Stomach smooth muscle (tissue), 2 donors: ENCODE measurements around the gene MLLT3.
A peak's percentile ranks its signal among the peaks of the same experiment; 100 is the strongest.

Experiments used
- H3K27ac ChIP-seq: one replicate; pipeline ENCODE4 v1.7.0; 2013; ENCODE audit warnings: mild to moderate bottlenecking, low read length, inconsistent platforms
- H3K27me3 ChIP-seq, 2 donors: one replicate each; pipeline ENCODE4 v1.7.0; 2013; ENCODE audit warnings: low read length in 2 of 2; ENCODE audit not compliant: insufficient read depth in 2 of 2, control insufficient read depth in 1 of 2
- H3K36me3 ChIP-seq, 2 donors: one replicate each; pipeline ENCODE4 v1.7.0; 2013; ENCODE audit warnings: low read length in 2 of 2; ENCODE audit not compliant: control insufficient read depth in 2 of 2, insufficient read depth in 2 of 2
- H3K4me1 ChIP-seq: one replicate; pipeline ENCODE4 v1.7.0; 2013; ENCODE audit warnings: low read length; ENCODE audit not compliant: control insufficient read depth, insufficient read depth
- H3K4me3 ChIP-seq, 2 donors: one replicate each; pipeline ENCODE4 v1.7.0; 2013; ENCODE audit warnings: low read length in 2 of 2
- H3K9ac ChIP-seq, 2 donors: one replicate each; pipeline ENCODE4 v1.7.0; 2013; ENCODE audit warnings: low read length in 2 of 2, mild to moderate bottlenecking in 1 of 2
- H3K9me3 ChIP-seq, 2 donors: one replicate each; pipeline ENCODE4 v1.7.0; 2013; ENCODE audit warnings: low read length in 2 of 2; ENCODE audit not compliant: control insufficient read depth in 2 of 2
- donor health status: healthy.
- donor health status: Pancreatic carcinoma.

The MLLT3 gene

GRCh38 chr9:20616808-20617207 is 5.5 kb downstream of the MLLT3 start:
- Histone ChIP-seq H3K27me3 (no peaks in the 10 kb centered on the region), H3K36me3 (no peaks in the 10 kb centered on the region), H3K4me1 (peaks cover 6% of the 10 kb centered on the region), H3K4me3 (no peak overlapping the region), H3K27ac (no peak overlapping the region), H3K9ac (no peak overlapping the region), H3K9me3 (no peaks in the 10 kb centered on the region)

GRCh38 chr9:20614602-20615216 is 7.6 kb downstream of the MLLT3 start:
- no peak overlapping the region for H3K4me3 ChIP-seq
- no peaks in the 10 kb centered on the region for H3K36me3 ChIP-seq
- no peak overlapping the region for H3K27ac ChIP-seq
- no peaks in the 10 kb centered on the region for H3K27me3 ChIP-seq
- H3K4me1 ChIP-seq = peaks cover 3% of the 10 kb centered on the region
- H3K9me3 ChIP-seq = no peaks in the 10 kb centered on the region
- no peak overlapping the region for H3K9ac ChIP-seq

GRCh38 chr9:20611691-20612287 is 10.5 kb downstream of the MLLT3 start:
- H3K36me3 ChIP-seq = no peaks in the 10 kb centered on the region
- no peaks in the 10 kb centered on the region for H3K4me1 ChIP-seq
- no peaks in the 10 kb centered on the region for H3K9me3 ChIP-seq
- no peak overlapping the region for H3K9ac ChIP-seq
- no peaks in the 10 kb centered on the region for H3K27me3 ChIP-seq
- H3K27ac ChIP-seq = no peak overlapping the region
- no peak overlapping the region for H3K4me3 ChIP-seq

- Histone ChIP-seq H3K4me3 (no peak overlapping the region), H3K27ac (no peak overlapping the region), H3K4me1 (no peaks in the 10 kb centered on the region), H3K27me3 (no peaks in the 10 kb centered on the region), H3K9ac (no peak overlapping the region), H3K9me3 (no peaks in the 10 kb centered on the region), H3K36me3 (no peaks in the 10 kb centered on the region)
These were observed 11.7 kb downstream of the MLLT3 start for GRCh38 chr9:20610591-20610990.

GRCh38 chr9:20608582-20608981 is 13.7 kb downstream of the MLLT3 start:
- no peaks in the 10 kb centered on the region for H3K4me1 ChIP-seq
- H3K27ac ChIP-seq = no peak overlapping the region
- H3K36me3 ChIP-seq = no peaks in the 10 kb centered on the region
- H3K4me3 ChIP-seq = no peak overlapping the region
- H3K27me3 ChIP-seq = no peaks in the 10 kb centered on the region
- H3K9ac ChIP-seq = no peak overlapping the region
- no peaks in the 10 kb centered on the region for H3K9me3 ChIP-seq

GRCh38 chr9:20606652-20607051 is 15.6 kb downstream of the MLLT3 start:
- Histone ChIP-seq H3K4me1 (no peaks in the 10 kb centered on the region), H3K27ac (no peak overlapping the region), H3K27me3 (no peaks in the 10 kb centered on the region), H3K4me3 (peak overlapping the region in 1 of 2 donors; percentile 3), H3K36me3 (no peaks in the 10 kb centered on the region), H3K9ac (no peak overlapping the region), H3K9me3 (no peaks in the 10 kb centered on the region)

GRCh38 chr9:20604562-20604961 is 17.7 kb downstream of the MLLT3 start:
- Histone ChIP-seq H3K9ac (peak overlapping the region in 1 of 2 donors; percentile 23), H3K4me1 (no peaks in the 10 kb centered on the region), H3K27me3 (no peaks in the 10 kb centered on the region), H3K36me3 (no peaks in the 10 kb centered on the region), H3K9me3 (no peaks in the 10 kb centered on the region), H3K4me3 (peak overlapping the region; percentile 23 to 55), H3K27ac (no peak overlapping the region)

- H3K4me3 ChIP-seq = peak overlapping the region in 1 of 2 donors; percentile 7
- H3K36me3 ChIP-seq = no peaks in the 10 kb centered on the region
- no peaks in the 10 kb centered on the region for H3K4me1 ChIP-seq
- no peak overlapping the region for H3K27ac ChIP-seq
- no peaks in the 10 kb centered on the region for H3K9me3 ChIP-seq
- no peak overlapping the region for H3K9ac ChIP-seq
- no peaks in the 10 kb centered on the region for H3K27me3 ChIP-seq
These were observed 18.6 kb downstream of the MLLT3 start for GRCh38 chr9:20603524-20604268.

- H3K9ac ChIP-seq = no peak overlapping the region
- H3K9me3 ChIP-seq = no peaks in the 10 kb centered on the region
- H3K27me3 ChIP-seq = no peaks in the 10 kb centered on the region
- no peak overlapping the region for H3K4me3 ChIP-seq
- H3K27ac ChIP-seq = no peak overlapping the region
- no peaks in the 10 kb centered on the region for H3K36me3 ChIP-seq
- no peaks in the 10 kb centered on the region for H3K4me1 ChIP-seq
These were observed 21.0 kb downstream of the MLLT3 start for GRCh38 chr9:20601292-20601691.

- Histone ChIP-seq H3K9me3 (no peaks in the 10 kb centered on the region), H3K27ac (no peak overlapping the region), H3K36me3 (no peaks in the 10 kb centered on the region), H3K4me1 (no peaks in the 10 kb centered on the region), H3K4me3 (no peak overlapping the region), H3K27me3 (no peaks in the 10 kb centered on the region), H3K9ac (no peak overlapping the region)
These were observed 23.1 kb downstream of the MLLT3 start for GRCh38 chr9:20599195-20599594.

GRCh38 chr9:20598367-20598766 is 23.9 kb downstream of the MLLT3 start:
- no peaks in the 10 kb centered on the region for H3K9me3 ChIP-seq
- no peaks in the 10 kb centered on the region for H3K4me1 ChIP-seq
- H3K4me3 ChIP-seq = no peak overlapping the region
- no peak overlapping the region for H3K27ac ChIP-seq
- no peaks in the 10 kb centered on the region for H3K36me3 ChIP-seq
- H3K27me3 ChIP-seq = no peaks in the 10 kb centered on the region
- H3K9ac ChIP-seq = no peak overlapping the region
